Ovary (tissue), 3 donors: Measurements from ENCODE around the gene ALOX12.

ENCODE experiments used
- CTCF ChIP-seq, 3 donors: fragments of 450-650 bp in 2 of 3; fragments of 200-600 bp in 1 of 3; IDR thresholded peaks; one replicate each; pipeline versions ENCODE4 v1.5.1 to v1.8.0; 2016 to 2022; ENCODE audit warnings: antibody characterized with exemption in 3 of 3, mild to moderate bottlenecking in 1 of 3
- POLR2A ChIP-seq: fragments of 450-650 bp; IDR thresholded peaks from one replicate; pipeline ENCODE4 v1.6.1; 2017; ENCODE audit warnings: antibody characterized with exemption, mild to moderate bottlenecking, moderate library complexity
- donor health status: DM: no; HTN: no; CAD: no.

GRCh38 chr17:7034955-7035590 is 39.2 kb downstream of the ALOX12 start:
- TF ChIP-seq CTCF (IDR thresholded peaks at IDR 0.05) = no peak
- TF ChIP-seq POLR2A = no peak
